Kidney epithelial cell (primary cell): ENCODE data around the gene CDK14. TPM values are rescaled to one million over a fixed set of nuclear protein-coding genes. Genes with fewer than 3 reads are reported as not detected.

ENCODE experiments used
- DNase-seq: peaks from one replicate; pipeline ENCODE4 v3.0.0-alpha.2; 2010; ENCODE audit warnings: low read depth
- H3K27me3 ChIP-seq: 2 replicates; pipeline ENCODE4 v1.6.0; 2011; ENCODE audit warnings: low read length; ENCODE audit not compliant: control insufficient read depth, insufficient read depth
- H3K36me3 ChIP-seq: 2 replicates; pipeline ENCODE4 v1.5.1; 2011; ENCODE audit warnings: low read length; ENCODE audit not compliant: control insufficient read depth, insufficient read depth
- H3K4me3 ChIP-seq: 2 replicates; pipeline ENCODE4 v1.5.1; 2011; ENCODE audit warnings: low read depth, mild to moderate bottlenecking, control low read depth, low read length
- CTCF ChIP-seq: IDR thresholded peaks from 2 replicates; pipeline ENCODE4 v1.5.1; 2011; ENCODE audit warnings: mild to moderate bottlenecking, moderate library complexity, low read length, control low read depth, inconsistent platforms; ENCODE audit not compliant: insufficient read depth, poor library complexity, severe bottlenecking
- total RNA-seq: library from RNA; depleted of rRNA; stranded (reverse); fragments of >200 nt; gene quantifications from 2 replicates; pipeline ENCODE4 v1.2.3, GENCODE V29; 2015

CDK14 gene
- total RNA-seq, 1 donor from 2014 or later: 18.2 TPM

DNA sequence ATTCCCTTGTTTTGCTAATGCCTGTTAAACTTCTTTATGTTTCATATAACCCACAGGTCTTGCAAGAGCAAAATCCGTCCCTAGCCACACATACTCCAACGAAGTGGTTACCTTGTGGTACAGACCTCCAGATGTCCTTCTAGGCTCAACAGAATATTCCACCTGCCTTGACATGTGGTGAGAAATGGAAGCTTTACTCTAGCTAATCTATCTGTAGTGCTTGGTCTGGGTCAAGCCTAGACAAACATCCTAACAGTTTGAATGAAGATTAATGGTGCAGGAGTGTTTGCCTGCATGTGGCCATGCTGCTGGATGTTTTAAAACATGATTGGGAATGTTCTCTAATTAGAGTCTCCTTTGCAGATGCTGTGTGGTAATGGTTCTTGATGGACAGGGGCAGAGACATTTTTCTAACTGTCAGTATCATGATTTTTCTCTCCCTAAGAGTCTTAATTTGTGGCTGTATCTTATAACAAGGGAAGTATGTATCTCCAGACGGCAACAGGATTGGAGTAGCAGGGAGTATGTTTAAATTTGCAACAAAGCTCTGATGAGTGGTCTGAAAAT lies 359.6 kb downstream of the CDK14 start:
- no peaks in the 10 kb centered on the region for H3K27me3 ChIP-seq
- no peak for DNase-seq
- H3K36me3 ChIP-seq: no peaks in the 10 kb centered on the region

GRCh38 chr7:90957883-90958282 lies 361.8 kb downstream of the CDK14 start:
- TF ChIP-seq CTCF: no peak
- Histone ChIP-seq H3K4me3 (no peak overlapping the region), H3K36me3 (no peaks in the 10 kb centered on the region), H3K27me3 (no peaks in the 10 kb centered on the region)
- no peak for DNase-seq

More for the DNA sequence above, 359.6 kb downstream of the CDK14 start:
- no peak for TF ChIP-seq CTCF
- no peak overlapping the region for H3K4me3 ChIP-seq

DNA sequence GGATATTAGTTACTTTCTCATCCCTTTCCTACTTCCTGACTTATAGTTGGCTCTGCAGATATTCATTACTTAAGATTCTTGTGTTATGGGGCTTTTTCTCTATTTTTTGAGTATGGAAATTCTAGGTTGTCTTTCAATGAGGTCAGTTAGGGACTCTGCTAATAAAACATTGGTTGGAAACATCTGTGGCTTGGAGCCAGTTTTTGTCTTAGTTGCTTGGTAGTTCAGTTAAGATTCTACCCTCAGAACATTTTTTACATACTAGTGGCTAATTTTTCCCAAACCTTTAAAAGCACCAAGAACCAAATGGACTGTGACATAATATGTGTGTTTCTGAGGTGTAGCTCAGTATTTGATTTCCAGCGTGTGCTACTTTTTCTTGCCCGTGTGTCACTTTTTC lies 362.5 kb downstream of the CDK14 start:
- H3K4me3 ChIP-seq: no peak overlapping the region
- no peak for TF ChIP-seq CTCF
- DNase-seq: no peak
- no peaks in the 10 kb centered on the region for H3K27me3 ChIP-seq
- no peaks in the 10 kb centered on the region for H3K36me3 ChIP-seq

- DNase-seq: no peak
- Histone ChIP-seq H3K4me3 (no peak overlapping the region), H3K36me3 (no peaks in the 10 kb centered on the region), H3K27me3 (no peaks in the 10 kb centered on the region)
- no peak for TF ChIP-seq CTCF
Observed at GRCh38 chr7:90961037-90961725, 365.1 kb downstream of the CDK14 start.

DNA sequence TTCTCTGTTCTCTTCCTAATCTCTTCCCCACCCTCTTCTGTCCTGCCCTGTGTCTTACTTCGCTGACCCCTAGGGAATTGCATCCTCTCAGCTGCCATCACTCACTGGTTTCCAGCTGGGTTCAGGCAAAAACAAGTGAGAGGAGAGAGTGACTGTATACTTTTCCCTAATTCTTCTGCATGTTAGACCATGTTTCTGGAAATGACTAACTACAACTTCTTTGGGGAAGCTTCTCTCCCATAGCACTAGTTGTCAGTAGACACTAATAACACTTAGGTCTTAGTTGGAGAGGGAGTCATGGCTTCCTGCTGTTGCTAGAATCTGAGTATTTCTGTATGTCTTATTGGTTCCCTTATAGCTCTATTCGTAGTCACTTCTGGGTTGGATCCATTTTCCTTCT lies 369.1 kb downstream of the CDK14 start:
- no peak for DNase-seq
- Histone ChIP-seq H3K36me3 (no peaks in the 10 kb centered on the region), H3K27me3 (no peaks in the 10 kb centered on the region), H3K4me3 (no peak overlapping the region)
- TF ChIP-seq CTCF: no peak

- no peak for DNase-seq
- no peaks in the 10 kb centered on the region for H3K27me3 ChIP-seq
- TF ChIP-seq CTCF: no peak
Observed at GRCh38 chr7:90966346-90966745, 370.2 kb downstream of the CDK14 start.

More at GRCh38 chr7:90966346-90966745, 370.2 kb downstream of the CDK14 start:
- Histone ChIP-seq H3K4me3 (no peak overlapping the region), H3K36me3 (no peaks in the 10 kb centered on the region)
